OCI-M2 (cell line): ENCODE data around the gene LRP8.

Source experiments
- DNase-seq: peaks from one replicate; lab custom pipeline; 2025; ENCODE audit not compliant: unreplicated experiment; lab: John Stamatoyannopoulos, UW

The LRP8 gene

GRCh38 chr1:53307037-53307436 lies 20.8 kb downstream of the LRP8 start:
- no peak for DNase-seq

- DNase-seq: no peak
Observed at GRCh38 chr1:53306168-53306567, 21.7 kb downstream of the LRP8 start.

- DNase-seq: no peak
Observed at GRCh38 chr1:53305650-53306049, 22.2 kb downstream of the LRP8 start.

- DNase-seq: no peak
Observed at GRCh38 chr1:53304527-53304926, 23.3 kb downstream of the LRP8 start.

GRCh38 chr1:53303726-53304515 lies 23.9 kb downstream of the LRP8 start:
- no peak for DNase-seq

- DNase-seq: no peak
Observed at GRCh38 chr1:53303243-53303642, 24.6 kb downstream of the LRP8 start.

- no peak for DNase-seq
Observed at GRCh38 chr1:53299233-53299632, 28.6 kb downstream of the LRP8 start.

- DNase-seq: no peak
Observed at GRCh38 chr1:53298045-53298637, 29.7 kb downstream of the LRP8 start.

- DNase-seq: no peak
Observed at GRCh38 chr1:53297195-53297594, 30.7 kb downstream of the LRP8 start.

GRCh38 chr1:53296117-53296749 lies 31.6 kb downstream of the LRP8 start:
- no peak for DNase-seq

- DNase-seq: no peak
Observed at GRCh38 chr1:53295726-53296116, 32.1 kb downstream of the LRP8 start.

- no peak for DNase-seq
Observed at GRCh38 chr1:53295295-53295694, 32.6 kb downstream of the LRP8 start.

GRCh38 chr1:53294567-53294966 lies 33.3 kb downstream of the LRP8 start:
- DNase-seq: no peak

- no peak for DNase-seq
Observed at GRCh38 chr1:53294061-53294460, 33.8 kb downstream of the LRP8 start.

- DNase-seq: no peak
Observed at GRCh38 chr1:53293123-53293522, 34.7 kb downstream of the LRP8 start.

GRCh38 chr1:53292690-53293089 lies 35.2 kb downstream of the LRP8 start:
- no peak for DNase-seq

- no peak for DNase-seq
Observed at GRCh38 chr1:53291574-53291973, 36.3 kb downstream of the LRP8 start.

GRCh38 chr1:53288790-53289429 lies 39.0 kb downstream of the LRP8 start:
- DNase-seq: no peak

- DNase-seq: no peak
Observed at GRCh38 chr1:53288002-53288789, 39.7 kb downstream of the LRP8 start.

GRCh38 chr1:53286955-53287354 lies 40.9 kb downstream of the LRP8 start:
- DNase-seq: no peak
